ENCODE data around the gene MRI1. TPM values are rescaled to one million over a fixed set of nuclear protein-coding genes. Genes with fewer than 3 reads are reported as not detected.
"Not testable (repeated sequence)": the region's sequence is repeated elsewhere in the genome, so short reads cannot be mapped to it uniquely, and the experiment has no call there.

Gene MRI1
- polyA plus RNA-seq, 4 donors = 18.2 to 32.1 (median 25.8) TPM

DNA sequence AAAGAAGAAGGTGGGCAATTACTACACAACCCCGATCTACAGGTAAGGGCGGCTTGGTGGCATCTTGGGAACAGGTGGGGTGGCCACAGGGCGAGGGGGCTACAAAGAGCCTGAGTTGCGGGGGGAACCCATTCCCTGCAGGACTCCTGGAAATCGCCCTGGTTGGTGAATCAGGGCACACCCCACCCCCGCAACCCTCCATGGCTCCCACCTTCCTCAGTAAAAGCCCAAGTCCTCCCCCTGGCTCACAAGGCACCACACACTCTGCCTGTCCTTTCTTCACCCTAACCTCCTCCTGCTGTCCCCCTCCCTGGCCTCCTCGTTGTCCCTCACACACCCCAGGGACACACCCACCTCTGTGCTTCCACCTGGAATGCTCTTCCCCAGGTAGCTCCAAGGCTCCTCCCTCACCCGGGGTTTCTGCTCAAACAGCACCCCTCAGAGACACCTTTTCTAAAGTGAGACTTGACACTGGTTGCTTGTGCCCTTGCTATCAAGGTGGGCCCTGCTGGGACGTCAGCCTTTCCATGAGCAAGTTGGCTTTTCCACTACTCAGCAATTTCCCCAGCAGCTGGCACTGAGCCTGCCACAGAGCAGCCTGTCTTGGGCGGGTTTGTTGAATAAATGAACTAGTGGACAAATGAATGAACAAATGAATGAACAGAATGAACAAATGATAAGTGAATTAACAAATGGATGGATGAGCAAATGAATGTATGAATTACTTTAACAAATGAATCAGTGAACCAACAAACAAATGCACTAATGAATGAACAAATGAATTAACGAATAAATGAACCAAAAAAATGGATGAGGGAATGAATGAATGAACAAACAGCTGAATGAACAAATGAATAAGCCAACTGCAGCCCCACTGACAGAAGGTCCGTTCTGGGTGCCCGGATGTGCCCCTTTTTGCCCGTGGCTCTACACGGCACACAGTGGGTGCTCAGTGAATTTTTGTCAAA lies 6.2 kb upstream of the MRI1 start:
- DNase-seq (ENCODE audit: low read depth in 4 of 4, low spot score in 3 of 4) = no peak

DNA sequence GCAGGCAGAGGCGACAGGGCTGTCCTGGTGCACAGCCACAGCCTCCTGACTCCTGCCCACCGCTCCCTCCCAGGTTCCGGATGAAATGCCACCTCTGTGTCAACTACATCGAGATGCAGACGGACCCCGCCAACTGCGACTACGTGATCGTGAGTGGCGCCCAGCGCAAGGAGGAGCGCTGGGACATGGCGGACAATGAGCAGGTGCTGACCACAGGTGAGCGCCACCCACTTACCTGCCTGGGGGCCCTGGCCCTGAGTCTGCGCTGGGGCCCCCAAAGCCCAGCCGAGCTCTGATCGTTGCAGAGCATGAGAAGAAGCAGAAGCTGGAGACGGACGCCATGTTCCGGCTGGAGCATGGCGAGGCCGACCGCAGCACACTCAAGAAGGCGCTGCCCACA lies 5.5 kb upstream of the MRI1 start:
- DNase-seq (ENCODE audit: low read depth in 4 of 4, low spot score in 3 of 4) = no peak

- DNase-seq (ENCODE audit: low read depth in 4 of 4, low spot score in 3 of 4) = no peak
Observed at GRCh38 chr19:13761423-13761822, 2.9 kb upstream of the MRI1 start.

DNA sequence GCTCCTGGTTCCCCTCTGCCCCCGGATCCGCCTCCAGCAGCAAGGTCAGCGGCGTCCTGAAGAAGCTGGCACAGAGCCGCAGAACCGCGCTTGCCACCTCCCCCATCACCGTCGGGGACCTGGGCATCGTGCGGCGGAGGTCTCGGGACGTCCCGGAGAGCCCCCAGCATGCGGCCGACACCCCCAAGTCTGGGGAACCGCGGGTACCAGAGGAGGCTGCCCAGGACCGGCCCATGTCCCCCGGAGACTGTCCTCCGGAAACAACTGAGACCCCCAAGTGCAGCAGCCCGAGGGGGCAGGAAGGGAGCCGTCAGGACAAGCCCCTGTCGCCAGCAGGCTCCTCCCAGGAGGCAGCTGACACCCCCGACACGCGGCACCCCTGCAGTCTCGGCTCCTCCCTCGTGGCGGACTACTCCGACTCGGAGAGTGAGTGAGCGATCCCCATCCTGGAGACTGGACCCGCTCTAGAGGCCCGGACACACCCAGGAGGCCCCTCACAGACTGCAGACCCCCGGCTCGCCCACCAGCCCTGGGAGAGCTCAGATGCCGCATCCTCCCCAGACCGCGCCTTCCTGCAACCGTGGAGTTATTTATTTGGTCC lies 1.6 kb upstream of the MRI1 start:
- DNase-seq (ENCODE audit: low read depth in 4 of 4, low spot score in 3 of 4) = no peak

- no peak for DNase-seq (ENCODE audit: low read depth in 4 of 4, low spot score in 3 of 4)
Observed at GRCh38 chr19:13763265-13763664, 1.1 kb upstream of the MRI1 start.

DNA sequence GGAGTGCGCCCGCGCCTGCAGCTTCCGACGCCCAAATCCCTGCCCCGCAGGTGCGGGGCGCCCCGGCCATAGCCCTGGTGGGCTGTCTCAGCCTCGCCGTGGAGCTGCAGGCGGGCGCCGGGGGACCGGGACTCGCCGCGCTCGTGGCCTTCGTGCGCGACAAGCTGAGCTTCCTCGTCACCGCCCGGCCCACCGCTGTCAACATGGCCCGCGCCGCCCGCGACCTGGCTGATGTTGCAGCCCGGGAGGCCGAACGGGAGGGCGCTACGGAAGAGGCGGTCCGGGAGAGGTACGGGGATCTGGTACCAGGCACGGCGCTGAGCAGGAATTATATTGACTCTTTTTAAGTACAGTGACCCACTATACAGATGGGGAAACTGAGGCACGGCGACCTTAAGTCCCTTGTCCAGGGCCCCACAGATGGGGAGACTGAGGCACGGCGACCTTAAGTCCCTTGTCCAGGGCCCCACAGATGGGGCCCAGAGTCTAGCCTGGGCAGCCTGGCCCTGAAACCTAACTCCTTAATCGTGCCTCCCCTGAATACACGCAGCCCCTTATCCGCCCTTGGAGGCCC lies 586 bp downstream of the MRI1 start:
- no peak for DNase-seq (ENCODE audit: low read depth in 4 of 4, low spot score in 3 of 4)

GRCh38 chr19:13765395-13766094 lies 1.2 kb downstream of the MRI1 start:
- DNase-seq (ENCODE audit: low read depth in 4 of 4, low spot score in 3 of 4) = no peak

GRCh38 chr19:13766095-13766481 lies 1.8 kb downstream of the MRI1 start:
- DNase-seq (ENCODE audit: low read depth in 4 of 4, low spot score in 3 of 4) = no peak

DNA sequence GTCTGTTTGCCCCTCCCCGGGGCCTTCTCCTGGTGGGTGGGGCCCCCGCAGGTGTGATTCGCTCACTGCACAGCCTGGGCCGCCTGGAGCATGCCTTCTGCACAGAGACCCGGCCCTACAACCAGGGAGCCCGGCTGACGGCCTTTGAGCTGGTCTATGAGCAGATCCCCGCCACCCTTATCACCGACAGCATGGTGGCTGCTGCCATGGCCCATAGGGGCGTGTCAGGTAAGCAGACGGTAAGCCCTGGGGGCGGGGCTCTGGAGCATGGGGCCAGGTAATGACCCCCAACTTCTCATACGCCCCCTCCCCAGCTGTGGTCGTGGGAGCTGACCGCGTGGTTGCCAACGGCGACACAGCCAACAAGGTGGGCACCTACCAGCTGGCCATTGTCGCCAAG lies 4.2 kb downstream of the MRI1 start:
- DNase-seq (ENCODE audit: low read depth in 4 of 4, low spot score in 3 of 4) = no peak

DNA sequence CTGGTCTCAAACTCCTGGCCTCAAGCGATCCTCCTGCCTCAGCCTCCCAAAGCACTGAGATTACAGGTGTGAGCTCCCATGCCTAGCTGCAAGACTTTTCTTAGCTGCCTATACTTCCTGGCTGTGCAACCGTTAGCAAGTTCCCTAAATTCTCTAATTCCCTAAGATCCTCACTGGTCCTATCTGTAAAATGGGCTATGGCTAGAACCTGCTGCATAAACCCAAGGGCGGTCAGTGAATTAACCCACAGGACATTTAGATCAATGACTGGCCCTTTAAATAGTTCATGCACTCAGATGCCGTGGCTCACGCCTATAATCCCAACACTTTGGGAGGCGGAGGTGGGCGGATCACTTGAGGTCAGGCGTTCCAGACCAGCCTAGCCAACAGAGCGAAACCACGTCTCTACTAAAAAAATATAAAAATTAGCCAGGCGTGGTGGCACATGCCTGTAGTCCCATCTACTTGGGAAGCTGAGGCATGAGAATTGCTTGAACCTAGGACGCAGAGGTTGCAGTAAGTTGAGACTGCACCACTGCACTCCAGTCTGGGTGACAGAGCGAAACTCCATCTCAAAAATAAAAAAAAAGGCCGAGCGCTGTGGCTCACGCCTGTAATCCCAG lies 5.8 kb downstream of the MRI1 start:
- no peak for DNase-seq (ENCODE audit: low read depth in 4 of 4, low spot score in 3 of 4)

DNA sequence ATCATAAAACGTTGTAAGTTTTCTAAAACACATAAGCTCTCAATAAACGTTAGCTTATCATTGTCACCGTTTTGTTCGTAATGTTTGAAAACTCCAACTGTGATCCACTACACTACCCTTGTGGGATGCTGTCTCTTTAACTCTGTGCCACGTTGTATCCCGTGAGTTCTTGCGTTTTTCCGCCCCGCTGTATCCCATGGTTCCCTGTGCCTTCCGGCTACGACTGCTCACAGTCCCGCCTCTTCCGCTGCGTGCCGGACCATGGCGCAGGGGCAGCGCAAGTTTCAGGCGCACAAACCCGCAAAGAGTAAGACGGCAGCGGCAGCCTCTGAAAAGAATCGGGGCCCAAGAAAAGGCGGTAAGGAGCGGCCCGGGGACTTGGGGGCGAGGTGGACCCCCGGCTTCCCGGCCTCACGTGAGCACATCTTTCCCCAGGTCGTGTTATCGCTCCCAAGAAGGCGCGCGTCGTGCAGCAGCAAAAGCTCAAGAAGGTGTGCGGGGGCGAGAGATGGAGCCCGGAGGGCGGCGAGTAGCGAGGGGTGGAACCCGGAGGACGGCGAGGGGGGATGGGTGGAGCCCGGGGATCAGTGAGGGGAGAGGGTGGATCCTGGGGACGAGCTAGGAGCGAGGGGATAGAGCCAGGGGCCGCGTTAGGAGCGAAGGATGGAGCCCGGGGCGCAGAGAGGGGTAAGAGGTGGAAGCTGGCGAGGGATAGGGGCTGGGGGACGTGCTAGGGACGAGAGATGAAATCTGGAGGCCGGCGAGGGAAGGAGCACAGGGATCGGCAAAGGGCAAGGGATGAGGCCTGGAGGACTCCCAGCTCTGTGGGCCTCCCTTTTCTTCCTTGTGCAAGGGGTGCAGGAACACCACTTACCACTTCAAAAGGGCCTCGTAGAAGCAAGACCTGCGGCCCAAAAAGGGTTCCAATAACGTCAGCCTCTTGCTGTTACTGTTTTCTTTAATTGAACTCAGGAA lies 10.2 kb downstream of the MRI1 start, which contains the start of gene C19orf53:
Gene C19orf53 (plus strand): TSS at position 240 of the 975 bp plus-strand sequence. CDS start 22 bp downstream, at position 262.
- DNase-seq (ENCODE audit: low read depth in 4 of 4, low spot score in 3 of 4) = peak; percentile 82 to 89 (median 84)

- no peak for DNase-seq (ENCODE audit: low read depth in 4 of 4, low spot score in 3 of 4)
Observed at GRCh38 chr19:13778398-13778797, 14.1 kb downstream of the MRI1 start.

GRCh38 chr19:13778847-13779246 lies 14.5 kb downstream of the MRI1 start:
- no peak for DNase-seq (ENCODE audit: low read depth in 4 of 4, low spot score in 3 of 4)

DNA sequence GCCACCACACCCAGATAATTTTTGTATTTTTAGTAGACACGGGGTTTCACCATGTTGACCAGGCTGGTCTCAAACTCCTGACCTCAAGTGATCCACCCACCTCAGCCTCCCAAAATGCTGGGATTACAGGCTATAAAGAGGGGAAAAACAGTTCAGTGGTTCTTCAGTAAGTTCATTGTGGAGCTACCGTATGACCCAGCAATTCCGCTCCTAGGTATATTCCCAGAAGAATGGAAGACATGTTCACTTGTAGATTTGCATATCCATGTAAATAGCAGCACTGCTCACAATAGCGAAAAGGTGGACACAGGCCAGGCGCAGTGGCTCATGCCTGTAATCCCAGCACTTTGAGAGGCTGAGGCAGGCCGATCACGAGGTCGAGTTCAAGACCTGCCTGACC lies 15.5 kb downstream of the MRI1 start:
- not testable (repeated sequence) for DNase-seq (ENCODE audit: low read depth in 4 of 4, low spot score in 3 of 4)

DNA sequence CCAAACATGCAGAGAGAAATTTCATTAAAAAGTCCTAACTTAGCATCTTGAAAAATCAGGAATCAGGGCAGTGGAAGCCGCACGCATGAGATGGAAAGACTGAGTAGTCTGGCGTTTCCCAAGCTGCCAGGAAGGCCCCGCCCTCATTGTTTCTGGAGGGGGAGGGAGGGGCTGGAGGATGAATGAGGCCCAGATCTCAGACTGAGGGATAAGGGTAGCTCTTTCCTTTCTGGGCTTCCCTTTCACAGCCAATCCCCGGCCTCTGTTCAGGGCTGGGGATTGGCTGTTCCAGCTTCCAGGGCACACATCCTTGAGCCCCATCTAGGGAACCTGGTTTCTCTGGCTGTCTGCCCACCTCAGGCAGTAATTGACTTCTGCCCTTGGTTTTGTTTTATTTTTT lies 17.2 kb downstream of the MRI1 start:
- no peak for DNase-seq (ENCODE audit: low read depth in 4 of 4, low spot score in 3 of 4)

GRCh38 chr19:13782537-13782936 lies 18.2 kb downstream of the MRI1 start:
- DNase-seq (ENCODE audit: low read depth in 4 of 4, low spot score in 3 of 4) = no peak

DNA sequence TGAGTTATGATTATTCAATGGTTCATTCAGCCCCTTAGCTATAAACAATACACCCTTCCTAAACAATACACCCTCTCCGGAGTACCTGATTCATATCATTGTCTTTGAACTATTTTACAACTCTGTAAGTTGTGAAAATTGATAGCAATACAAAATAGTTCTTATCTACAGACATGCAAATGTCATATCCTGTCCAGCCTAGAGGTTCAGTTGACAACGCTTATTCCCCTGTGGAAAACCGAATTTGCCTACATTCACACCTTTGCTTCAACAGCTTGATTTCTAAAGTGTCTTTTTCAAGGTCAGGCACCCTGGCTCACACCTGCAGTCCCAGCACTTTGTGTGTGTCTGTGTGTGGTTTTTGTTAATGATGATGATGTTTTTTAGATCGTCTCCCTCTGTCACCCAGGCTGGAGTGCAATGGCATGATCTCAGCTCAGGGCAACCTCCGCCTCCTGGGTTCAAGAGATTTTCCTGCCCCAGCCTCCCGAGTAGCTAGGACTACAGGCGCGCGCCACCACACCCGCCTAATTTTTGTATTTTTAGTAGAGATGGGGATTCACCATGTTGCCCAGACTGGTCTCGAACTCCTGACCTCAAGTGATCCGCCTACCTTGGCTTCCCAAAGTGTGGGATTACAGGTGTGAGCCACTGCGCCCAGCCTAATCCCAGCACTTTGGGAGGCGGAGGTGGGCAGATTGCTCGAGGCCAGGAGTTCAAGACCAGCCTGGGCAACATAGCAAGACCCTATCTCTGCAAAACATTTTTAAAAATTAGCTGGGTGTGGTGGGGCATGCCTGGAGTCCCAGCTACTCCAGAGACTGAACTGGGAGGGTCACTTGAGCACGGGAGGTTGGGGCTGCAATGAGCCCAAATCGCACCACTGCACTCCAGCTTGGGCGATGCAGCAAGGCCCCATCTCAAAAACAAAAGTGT lies 19.5 kb downstream of the MRI1 start:
- DNase-seq (ENCODE audit: low read depth in 4 of 4, low spot score in 3 of 4) = no peak

GRCh38 chr19:13784731-13785452 lies 20.6 kb downstream of the MRI1 start:
- DNase-seq (ENCODE audit: low read depth in 4 of 4, low spot score in 3 of 4) = no peak
